ENCODE results near the gene NET1.

GRCh38 chr10:5365928-5366327 lies 46.4 kb upstream of the NET1 start:
- TF ChIP-seq CTCF (IDR thresholded peaks at IDR 0.05) (no peak), POLR2A (IDR thresholded peaks at IDR 0.05) (no peak)

Measured in thyroid gland (tissue), 4 donors.